ENCODE data around the gene NR3C2.
"Not testable (repeated sequence)": the region's sequence is repeated elsewhere in the genome, so short reads cannot be mapped to it uniquely, and the experiment has no call there.

DNA sequence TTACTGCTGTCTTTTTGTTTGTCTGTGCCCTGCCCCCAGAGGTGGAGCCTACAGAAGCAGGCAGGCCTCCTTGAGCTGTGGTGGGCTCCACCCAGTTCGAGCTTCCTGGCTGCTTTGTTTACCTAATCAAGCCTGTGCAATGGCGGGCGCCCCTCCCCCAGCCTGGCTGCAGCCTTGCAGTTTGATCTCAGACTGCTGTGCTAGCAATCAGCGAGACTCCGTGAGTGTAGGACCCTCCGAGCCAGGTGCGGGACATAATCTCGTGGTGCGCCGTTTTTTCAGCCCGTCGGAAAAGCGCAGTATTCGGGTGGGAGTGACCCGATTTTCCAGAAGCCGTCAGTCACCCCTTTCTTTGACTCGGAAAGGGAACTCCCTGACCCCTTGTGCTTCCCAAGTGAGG lies 118.9 kb downstream of the NR3C2 start:
- TF ChIP-seq, protein P1, sequence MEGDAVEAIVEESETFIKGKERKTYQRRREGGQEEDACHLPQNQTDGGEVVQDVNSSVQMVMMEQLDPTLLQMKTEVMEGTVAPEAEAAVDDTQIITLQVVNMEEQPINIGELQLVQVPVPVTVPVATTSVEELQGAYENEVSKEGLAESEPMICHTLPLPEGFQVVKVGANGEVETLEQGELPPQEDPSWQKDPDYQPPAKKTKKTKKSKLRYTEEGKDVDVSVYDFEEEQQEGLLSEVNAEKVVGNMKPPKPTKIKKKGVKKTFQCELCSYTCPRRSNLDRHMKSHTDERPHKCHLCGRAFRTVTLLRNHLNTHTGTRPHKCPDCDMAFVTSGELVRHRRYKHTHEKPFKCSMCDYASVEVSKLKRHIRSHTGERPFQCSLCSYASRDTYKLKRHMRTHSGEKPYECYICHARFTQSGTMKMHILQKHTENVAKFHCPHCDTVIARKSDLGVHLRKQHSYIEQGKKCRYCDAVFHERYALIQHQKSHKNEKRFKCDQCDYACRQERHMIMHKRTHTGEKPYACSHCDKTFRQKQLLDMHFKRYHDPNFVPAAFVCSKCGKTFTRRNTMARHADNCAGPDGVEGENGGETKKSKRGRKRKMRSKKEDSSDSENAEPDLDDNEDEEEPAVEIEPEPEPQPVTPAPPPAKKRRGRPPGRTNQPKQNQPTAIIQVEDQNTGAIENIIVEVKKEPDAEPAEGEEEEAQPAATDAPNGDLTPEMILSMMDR (conservative IDR thresholded peaks at IDR 0.05; ENCODE audit: low read depth, low read length), result not testable (repeated sequence)
- TF ChIP-seq RFX5 (IDR thresholded peaks at IDR 0.05; ENCODE audit: low read depth, low read length); MXI1 (IDR thresholded peaks at IDR 0.05; ENCODE audit: borderline replicate concordance, low read depth, low read length); MAFK (IDR thresholded peaks at IDR 0.05; ENCODE audit: low read depth, low read length); POLR2A (IDR thresholded peaks at IDR 0.05; ENCODE audit: low read depth, low read length); RCOR1 (IDR thresholded peaks at IDR 0.05; ENCODE audit: insufficient replicate concordance, low read length); CHD1 (IDR thresholded peaks at IDR 0.05; ENCODE audit: low read depth, low read length); SMC3 (IDR thresholded peaks at IDR 0.05; ENCODE audit: low read depth, low read length): not testable (repeated sequence)
- TF ChIP-seq, protein P2, sequence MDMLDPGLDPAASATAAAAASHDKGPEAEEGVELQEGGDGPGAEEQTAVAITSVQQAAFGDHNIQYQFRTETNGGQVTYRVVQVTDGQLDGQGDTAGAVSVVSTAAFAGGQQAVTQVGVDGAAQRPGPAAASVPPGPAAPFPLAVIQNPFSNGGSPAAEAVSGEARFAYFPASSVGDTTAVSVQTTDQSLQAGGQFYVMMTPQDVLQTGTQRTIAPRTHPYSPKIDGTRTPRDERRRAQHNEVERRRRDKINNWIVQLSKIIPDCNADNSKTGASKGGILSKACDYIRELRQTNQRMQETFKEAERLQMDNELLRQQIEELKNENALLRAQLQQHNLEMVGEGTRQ (IDR thresholded peaks at IDR 0.05; ENCODE audit: low read depth, low read length), result not testable (repeated sequence)

All from IMR-90 (cell line).